HG02981 (cell line): ENCODE data around the gene KIF1A.

Source experiments
- ATAC-seq: cut with Tn5 transposase; IDR thresholded peaks from one replicate; pipeline ENCODE4 v1.9.1; 2021; ENCODE audit warnings: mild to moderate bottlenecking, moderate library complexity; ENCODE audit not compliant: unreplicated experiment

KIF1A gene

DNA sequence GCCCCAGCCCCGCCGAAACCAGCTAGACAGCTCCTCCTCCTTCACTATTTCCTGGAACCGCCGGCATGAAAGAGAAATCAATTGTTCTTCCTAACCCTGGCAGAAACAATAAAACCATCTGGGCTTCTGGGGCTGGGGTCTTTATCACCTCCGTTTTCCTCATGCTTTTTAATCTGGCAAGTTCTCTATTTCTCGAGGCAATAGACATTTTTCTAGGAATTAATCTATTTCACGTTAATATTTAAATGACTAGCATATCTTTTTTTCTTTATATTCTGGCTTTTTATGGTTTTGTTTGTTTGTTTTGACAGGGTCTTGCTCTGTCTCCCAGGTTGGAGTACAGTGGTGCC is 1.4 kb upstream of the KIF1A start:
- ATAC-seq = no peak

- no peak for ATAC-seq
These were observed 799 bp upstream of the KIF1A start for GRCh38 chr2:240820607-240821428.

DNA sequence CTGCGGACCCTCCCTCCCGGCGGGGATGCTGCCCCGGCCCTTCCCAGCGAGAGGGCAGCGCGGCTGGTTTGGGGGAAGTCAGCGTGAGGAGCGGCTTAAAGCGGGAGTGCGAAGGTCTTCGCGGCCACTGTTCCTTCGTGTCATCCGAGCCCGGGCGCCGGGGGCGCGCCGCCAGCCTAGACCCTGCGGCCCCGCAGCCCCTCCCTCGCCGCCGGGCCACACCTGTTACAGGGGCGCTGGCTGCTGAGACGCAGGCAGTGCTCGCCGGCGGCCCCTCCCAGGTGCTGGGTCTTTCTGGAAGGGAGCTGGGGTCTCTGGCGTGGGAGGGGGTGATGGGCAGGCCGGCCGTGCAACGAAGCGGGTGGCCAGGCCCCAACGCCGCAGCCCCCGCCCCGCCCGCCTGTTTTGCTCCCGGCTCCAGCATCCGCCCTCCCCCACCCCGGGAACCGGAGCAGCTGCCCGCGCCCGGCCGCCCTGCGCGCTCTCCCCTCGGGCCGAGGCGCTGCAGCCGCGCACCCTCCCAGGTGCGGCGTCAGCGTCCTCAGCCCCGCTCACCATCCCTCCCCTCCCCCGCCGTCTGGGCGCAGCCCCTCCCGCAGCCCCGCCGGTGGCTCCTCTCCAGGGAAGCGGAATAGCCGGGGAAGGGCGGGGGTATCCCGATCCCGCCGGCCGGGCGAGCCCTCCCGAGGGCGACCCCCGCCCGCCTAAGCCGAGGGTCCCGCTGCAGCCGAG is 727 bp downstream of the KIF1A start:
- no peak for ATAC-seq

DNA sequence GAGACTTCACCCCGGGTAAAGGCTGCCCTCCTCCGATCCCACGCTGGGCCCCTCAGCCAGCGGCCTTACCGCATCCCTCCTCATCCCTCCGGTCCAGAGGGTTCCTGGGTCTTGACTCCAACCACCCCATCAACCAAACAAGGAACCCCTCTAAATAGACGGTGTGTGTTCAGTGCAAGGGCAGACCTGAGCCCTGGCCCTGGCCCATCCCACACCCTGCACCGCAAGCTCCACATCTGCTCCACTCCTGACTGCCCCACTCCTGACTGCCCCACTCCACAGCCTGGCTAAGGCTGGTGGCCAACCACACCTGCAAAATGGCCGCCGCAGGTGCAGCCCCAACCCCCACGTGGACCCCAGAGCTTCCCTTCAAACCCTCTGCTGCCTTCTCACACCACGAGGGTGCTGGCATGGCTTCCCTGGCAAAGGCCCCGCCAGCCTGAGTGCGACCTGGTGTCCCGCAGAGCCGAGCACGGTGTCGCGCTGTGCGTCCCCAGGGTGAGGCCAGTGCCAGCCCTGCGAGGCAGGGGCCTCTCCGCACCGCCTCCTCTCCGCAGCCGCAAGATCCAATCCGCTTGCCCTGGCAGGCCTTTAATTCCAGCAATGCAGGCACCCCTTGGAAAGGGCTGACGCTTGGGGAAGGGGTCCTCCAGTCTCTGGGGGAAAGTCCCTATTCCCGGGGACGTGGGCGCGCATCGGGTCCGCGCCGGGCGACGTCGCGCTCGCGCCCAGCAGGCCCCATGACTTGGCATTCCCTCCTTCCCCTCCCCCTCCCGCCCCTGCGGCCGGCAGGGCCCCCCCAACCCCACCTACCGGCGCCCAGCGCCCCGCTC is 1.5 kb downstream of the KIF1A start:
- ATAC-seq = no peak

DNA sequence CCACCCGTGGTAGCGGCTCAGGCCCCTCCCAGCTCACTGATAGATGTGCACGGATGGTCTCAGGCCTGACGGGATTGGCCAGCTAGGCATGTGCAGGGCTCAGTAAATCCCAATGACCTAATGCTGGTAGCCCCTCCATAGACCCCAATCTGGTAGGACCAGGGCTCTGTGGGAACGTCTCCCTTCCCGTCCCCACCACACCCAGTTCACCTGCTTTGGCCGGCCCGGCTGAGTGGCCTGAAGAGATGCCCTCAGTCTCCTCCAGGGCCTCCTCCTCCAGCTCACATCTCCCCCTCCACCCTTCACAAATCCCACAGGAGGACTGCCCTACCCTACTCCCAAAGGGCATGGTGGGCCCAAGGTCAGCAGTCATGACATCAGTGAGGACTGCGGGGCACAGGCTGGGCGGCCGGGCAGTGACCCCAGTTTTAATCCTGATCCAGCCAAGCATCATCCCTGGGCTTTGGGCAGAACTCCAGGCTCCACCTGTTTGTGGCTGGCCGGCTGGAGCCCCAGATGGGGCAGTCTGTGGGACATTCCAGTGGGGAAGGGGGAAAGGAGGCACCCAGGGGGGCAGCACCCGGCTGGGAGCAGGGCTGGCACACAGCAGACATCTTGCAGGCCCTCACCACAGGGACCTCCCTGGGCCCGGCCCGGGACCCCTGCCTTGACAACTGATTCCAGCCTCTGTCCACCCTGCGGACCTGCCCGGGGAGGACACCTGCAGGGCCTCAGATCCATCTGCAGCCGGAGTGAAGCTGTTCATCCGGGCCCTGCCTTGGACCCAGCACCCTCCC is 2.3 kb downstream of the KIF1A start:
- no peak for ATAC-seq

GRCh38 chr2:240816584-240817495 is 3.2 kb downstream of the KIF1A start:
- no peak for ATAC-seq

DNA sequence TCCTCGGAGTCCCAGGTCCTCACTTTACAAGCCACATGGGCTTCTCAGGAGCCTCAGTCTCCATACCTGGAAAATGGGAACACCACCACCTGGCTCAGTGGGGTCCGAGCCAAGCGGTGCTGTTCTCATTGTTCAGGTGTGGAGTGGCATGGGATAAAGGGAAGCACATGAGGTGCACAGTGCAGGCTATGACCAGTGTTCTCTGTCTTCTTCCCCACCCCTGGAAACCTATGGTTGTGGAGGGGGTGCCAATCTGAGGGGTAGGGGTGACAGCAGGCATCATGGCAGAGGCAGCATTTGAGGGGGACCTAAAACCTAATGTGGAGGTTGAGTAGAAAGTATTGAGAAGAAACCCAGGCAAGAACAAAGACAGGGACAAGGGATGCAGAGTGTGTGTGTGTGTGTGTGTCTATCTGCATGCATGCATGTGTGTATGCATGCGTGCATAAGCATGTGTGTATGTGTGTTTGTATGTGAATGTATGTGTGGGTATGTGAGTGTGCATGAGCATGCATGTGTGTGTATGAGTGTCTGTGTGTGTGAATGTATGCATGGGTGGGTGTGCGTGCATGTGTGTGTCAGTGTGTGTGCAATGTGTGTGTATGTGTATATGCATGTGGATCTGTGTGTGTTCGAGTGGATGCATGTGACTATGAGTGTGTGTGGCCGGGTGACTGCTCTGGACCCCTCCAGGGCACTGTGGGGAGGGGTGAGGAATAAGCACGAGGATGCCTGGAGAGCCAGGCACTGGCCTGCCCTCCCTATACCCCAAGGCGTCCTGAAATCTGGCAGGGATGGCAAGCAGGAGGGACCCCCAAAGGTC is 4.0 kb downstream of the KIF1A start:
- no peak for ATAC-seq

DNA sequence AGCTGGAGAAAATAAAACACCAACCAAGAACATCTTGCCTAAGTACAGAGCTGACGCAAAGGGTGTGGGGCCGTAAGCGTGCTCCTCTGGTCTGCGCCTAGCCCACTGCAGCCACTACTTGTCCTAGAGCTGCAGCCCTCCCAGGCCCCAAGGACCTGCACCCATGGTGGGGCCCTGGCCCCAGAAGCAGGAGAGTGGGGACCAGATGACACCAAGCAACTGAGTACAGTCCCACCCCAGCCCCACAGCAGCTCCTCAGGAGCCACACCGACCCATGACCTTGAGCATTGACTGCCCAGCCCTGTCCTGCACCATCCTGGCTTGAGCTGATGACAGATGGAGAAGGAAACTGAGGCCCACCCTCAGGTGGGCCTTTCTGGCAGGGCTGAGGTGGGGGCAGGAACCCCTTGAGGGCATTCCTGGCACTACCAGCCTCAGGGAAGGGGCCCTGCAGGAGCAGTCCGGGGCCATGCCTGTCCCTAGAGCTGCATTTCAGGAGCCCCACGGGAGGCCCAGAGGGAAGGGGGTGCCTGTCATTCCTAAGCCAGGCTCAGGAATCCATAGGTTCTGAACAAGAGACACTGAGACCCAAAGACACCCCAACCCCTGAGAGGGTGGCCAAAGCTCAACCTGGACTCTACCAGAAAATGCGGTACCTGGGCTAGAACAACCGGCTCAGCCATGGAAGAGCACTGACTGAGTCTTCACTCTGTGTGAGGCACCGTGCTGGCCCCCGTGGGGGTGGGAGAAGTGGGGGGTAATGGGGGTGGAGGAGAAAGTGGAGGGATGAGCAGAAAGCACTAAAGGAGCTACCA is 4.9 kb downstream of the KIF1A start:
- ATAC-seq = no peak

DNA sequence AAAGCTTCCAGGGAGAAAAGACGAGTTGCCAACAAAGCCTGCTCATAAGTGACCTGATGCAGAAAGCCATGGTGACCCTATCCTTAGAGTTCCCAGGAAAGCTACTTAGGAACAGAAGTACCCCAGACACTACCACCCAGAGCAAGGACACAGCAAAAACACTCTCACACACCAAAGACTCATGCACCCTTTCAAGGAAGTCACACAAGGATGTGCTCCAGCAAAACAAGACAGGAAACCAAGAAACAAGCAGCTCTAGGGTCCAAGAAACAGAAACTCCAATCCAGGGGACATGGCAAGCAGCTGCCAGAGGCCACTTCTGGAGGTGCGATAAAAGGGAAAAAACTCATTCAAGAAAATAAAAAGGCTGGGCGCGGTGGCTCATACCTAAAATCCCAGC is 5.7 kb downstream of the KIF1A start:
- ATAC-seq = no peak

DNA sequence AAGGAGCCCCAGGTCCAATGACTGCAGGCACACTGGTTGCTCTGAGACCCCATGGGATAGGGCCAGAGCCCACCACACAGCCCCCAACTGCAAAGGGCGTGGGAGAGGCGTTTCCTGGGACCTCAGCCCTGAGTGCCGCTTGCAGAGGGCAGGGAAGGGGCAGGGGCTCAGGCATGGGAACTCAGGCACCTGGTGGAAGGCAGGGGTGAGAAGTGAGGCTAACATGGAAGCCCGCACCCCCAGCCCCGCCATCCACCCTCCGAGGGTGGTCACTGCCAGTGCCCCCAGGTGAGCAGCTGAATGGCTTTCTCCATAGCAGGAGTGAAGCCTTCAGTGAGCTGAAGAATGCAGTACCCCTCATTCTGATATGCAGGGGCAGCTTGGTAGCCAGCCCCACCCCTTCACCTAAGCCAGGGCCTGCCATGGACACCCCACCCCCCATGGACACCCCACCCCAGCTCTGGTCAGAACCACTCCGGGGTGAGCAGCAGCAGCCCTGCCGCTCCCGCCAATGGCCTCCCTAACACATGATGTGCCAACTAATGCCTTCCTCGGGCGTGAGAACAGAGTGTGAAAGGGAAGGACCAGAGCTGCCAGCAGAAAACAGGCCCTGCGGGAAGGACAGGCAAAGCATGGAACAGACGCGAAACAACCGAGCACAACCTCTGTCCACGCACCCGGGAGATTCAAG is 6.6 kb downstream of the KIF1A start:
- no peak for ATAC-seq

DNA sequence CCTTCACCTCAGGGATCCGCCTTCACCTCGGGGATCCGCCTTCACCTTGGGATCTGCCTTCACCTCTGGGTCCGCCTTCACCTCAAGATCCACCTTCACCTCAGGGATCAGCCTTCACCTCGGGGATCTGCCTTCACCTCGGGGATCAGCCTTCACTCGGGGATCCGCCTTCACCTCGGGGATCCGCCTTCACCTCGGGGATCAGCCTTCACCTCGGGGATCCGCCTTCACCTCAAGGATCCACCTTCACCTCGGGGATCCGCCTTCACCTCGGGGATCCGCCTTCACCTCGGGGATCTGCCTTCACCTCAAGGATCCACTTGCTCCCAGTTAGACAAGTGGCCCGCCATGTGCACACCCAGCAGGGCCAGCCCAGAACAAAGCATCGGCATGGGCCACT is 7.3 kb downstream of the KIF1A start:
- no peak for ATAC-seq

GRCh38 chr2:240812301-240812680 is 7.7 kb downstream of the KIF1A start:
- no peak for ATAC-seq

DNA sequence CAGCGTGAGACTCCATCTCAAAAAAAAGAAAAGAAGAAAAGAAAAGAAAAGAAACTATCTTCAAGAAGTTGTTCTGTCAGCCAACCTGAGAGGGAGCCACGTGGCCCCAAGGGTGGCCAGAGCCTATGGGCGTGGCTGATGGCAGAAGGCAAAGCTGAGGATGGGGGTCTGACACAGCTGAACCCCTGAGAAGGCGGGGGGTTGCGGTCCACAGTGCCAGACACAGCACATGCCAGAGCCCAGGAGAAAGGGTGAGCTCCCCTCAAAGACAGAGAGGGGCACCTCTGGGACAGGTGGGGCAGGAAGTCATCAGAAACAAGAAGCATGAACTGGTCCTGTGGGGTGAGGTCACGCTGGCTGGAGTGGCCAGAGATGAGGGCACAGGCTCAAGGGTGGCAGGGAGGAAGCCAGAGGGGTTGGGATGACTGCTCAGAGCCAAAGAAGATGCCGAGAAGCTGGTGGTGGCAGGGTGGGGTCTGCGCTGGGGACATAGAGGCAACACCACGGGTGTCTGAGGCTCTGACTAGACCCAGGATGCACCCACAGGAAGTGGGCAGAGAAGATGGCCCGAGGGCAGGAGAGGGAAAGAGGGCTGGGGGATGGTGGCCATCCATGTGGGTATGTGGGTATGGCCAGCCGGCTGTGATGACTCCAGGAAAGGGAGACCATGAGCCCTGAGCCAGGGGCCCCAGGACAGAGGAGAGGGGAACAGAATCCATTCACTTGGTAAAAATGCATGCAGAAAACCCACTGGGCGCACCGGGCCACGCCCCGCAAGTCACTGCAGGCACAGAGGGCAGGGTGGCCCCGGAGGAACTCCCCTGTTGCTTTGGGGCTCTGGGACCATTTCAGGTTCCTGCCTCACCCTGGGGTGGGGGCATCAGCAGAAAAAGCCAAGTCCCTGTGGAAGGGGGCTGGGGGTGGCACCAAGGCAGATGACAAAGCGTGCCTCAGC is 8.4 kb downstream of the KIF1A start:
- no peak for ATAC-seq

DNA sequence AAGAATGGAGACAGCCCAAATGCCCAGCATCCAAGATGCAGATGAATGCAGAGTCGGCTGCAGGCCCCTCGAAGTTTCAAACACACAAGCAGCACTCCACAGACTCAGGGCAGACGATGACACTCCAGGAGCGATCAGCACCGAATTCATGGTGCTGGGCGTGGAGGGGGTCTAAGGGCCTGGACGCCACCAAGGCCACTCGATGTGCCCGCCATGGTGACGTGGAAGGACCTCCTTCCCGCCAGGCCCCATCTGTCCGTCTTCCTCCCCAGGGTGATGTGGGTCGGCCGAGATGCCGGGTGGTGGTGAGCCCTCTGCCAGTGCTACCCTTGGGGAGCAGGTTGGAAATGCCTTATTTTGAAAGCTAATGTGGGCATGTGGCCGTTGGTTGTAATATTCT is 9.4 kb downstream of the KIF1A start:
- ATAC-seq = no peak

DNA sequence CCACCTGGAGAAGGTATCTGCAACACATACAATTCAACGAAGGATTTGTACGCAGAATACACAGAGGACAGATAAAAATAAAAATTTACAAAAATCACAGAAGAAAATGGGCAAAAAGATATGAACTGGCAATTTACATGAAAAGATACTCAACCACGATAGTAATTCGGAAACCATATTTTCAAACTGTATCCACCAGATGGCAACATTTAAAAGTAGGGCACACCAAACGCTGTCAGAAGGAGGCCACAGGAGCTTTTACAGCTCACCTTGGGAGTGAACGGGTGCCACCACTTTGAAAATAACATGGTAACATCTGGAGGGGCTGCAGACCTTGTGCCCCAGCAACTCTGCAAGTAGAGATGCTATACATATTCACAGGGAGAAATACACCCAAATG is 9.8 kb downstream of the KIF1A start:
- ATAC-seq = no peak

- no peak for ATAC-seq
These were observed 10.7 kb downstream of the KIF1A start for GRCh38 chr2:240809276-240809675.
